Measurements from ENCODE around the gene GLMN.

Gene GLMN

DNA sequence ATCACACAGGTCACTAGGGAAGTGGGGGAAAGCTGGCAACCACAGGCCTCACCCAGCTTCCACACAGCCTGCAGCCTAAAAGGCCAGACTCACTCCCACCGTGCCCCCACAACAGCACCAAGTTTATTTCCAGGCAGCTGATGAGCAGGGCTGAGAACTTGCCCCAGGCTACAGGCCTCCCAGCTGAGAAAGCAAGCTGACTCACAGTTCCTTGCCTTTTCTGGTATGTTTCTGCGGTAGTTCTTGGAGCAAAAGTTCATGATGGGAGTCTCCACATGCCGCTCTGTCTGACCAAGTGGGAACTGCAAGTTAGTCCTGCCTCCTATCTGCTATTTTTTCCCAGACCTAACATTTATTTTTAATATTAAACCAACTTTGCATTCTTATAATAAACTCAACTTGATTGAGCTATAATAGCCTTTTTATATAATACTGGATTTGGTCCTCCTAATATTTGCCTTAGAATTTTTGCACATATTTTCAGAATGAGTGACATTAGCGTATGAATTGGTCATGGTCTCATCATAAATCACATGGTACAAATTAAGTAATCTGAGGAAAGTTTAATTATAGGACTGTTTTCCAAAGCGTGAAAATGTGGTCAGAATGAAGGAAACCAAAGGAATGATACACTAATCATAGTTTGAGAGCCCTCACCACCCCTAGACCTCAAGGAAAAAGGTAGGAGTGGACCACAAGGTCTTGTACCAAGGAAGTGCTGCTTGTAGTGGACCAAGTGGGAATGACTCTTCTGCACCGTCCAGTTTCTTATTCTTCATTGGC lies 30.8 kb upstream of the GLMN start:
- peak; percentile 96 for DNase-seq (ENCODE audit: low read depth)
- TF ChIP-seq CTCF (conservative IDR thresholded peaks at IDR 0.05; ENCODE audit: low read depth, low read length), result peak; percentile 32
- no peak overlapping the region for H3K4me3 ChIP-seq (ENCODE audit: low read depth, low read length)

DNA sequence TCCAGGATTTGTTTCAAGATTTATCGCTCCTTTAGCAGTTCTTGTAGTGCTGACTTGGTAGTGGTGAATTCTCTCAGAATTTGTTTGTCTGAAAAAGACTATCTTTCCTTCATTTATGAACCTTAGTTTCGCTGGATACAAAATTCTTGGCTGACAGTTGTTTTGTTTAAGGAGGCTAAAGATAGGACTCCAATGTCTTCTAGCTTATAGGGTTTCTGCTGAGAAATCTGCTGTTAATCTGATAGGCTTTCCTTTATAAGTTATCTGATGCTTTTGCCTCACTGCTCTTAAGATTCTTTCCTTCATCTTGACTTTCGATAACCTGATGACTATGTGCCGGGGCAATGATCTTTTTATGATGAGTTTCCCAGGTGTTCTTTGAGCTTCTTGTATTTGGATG lies 29.0 kb upstream of the GLMN start:
- DNase-seq (ENCODE audit: low read depth), result no peak
- TF ChIP-seq CTCF (conservative IDR thresholded peaks at IDR 0.05; ENCODE audit: low read depth, low read length), result no peak
- H3K4me3 ChIP-seq (ENCODE audit: low read depth, low read length), result no peak overlapping the region

GRCh38 chr1:92326681-92327080 lies 27.9 kb upstream of the GLMN start:
- DNase-seq (ENCODE audit: low read depth), result no peak
- no peak for TF ChIP-seq CTCF (conservative IDR thresholded peaks at IDR 0.05; ENCODE audit: low read depth, low read length)
- no peak overlapping the region for H3K4me3 ChIP-seq (ENCODE audit: low read depth, low read length)

DNA sequence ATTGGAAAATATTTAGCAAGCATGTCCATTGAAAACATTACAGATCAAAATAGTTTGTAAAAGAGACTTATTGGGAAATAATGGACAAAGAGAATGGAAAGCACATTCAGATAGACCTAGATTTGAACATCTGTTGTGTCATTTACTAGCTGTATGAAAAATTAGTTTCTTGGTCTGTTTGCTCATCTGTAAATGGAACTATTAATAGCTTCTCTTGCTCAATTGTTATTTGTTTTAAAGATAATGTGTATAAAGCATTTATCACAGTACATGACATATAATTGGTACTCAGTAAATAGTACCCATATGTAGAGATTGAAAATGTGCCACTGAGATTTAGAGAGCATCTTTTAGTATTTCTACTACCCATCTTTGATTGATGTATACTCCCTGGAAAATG lies 26.0 kb upstream of the GLMN start:
- TF ChIP-seq CTCF (conservative IDR thresholded peaks at IDR 0.05; ENCODE audit: low read depth, low read length), result no peak
- no peak overlapping the region for H3K4me3 ChIP-seq (ENCODE audit: low read depth, low read length)
- no peak for DNase-seq (ENCODE audit: low read depth)

- no peak for DNase-seq (ENCODE audit: low read depth)
- no peak for TF ChIP-seq CTCF (conservative IDR thresholded peaks at IDR 0.05; ENCODE audit: low read depth, low read length)
- no peak overlapping the region for H3K4me3 ChIP-seq (ENCODE audit: low read depth, low read length)
These were observed 25.0 kb upstream of the GLMN start for GRCh38 chr1:92323473-92324453.

GRCh38 chr1:92317836-92318493 lies 19.2 kb upstream of the GLMN start:
- TF ChIP-seq CTCF (conservative IDR thresholded peaks at IDR 0.05; ENCODE audit: low read depth, low read length), result no peak
- no peak overlapping the region for H3K4me3 ChIP-seq (ENCODE audit: low read depth, low read length)
- no peak for DNase-seq (ENCODE audit: low read depth)

All from choroid plexus epithelial cell (primary cell).